GM12891 (cell line): ENCODE data around the gene TMEM52.

Experiments
- DNase-seq: peaks from one replicate; pipeline ENCODE4 v3.0.0; 2011; ENCODE audit warnings: low spot score; ENCODE audit not compliant: insufficient read length
- FAIRE-seq: peaks from 2 replicates; lab custom pipeline; 2011; peaks lifted over from hg19 to GRCh38; lab: Jason Lieb, UNC
- PAX5 ChIP-seq: IDR thresholded peaks from 2 replicates; pipeline ENCODE4 v1.6.1; 2011; ENCODE audit warnings: low read length, moderate library complexity, mild to moderate bottlenecking; ENCODE audit not compliant: insufficient read depth, severe bottlenecking
- POLR2A ChIP-seq: IDR thresholded peaks from 2 replicates; pipeline ENCODE4 v1.6.1; 2011; ENCODE audit warnings: low read depth, low read length, control low read depth
- POLR2AphosphoS5 ChIP-seq: IDR thresholded peaks from 2 replicates; pipeline ENCODE4 v1.6.1; 2011; ENCODE audit warnings: low read depth, low read length, control low read depth
- POU2F2 ChIP-seq: IDR thresholded peaks from 2 replicates; pipeline ENCODE4 v1.6.1; 2011; ENCODE audit warnings: low read depth, mild to moderate bottlenecking, control low read depth, low read length, moderate library complexity
- SPI1 ChIP-seq: IDR thresholded peaks from 2 replicates; pipeline ENCODE4 v1.6.1; 2011; ENCODE audit warnings: low read depth, low read length, control low read depth
- TAF1 ChIP-seq: IDR thresholded peaks from 2 replicates; pipeline ENCODE4 v1.6.1; 2011; ENCODE audit warnings: low read depth, low read length, control low read depth

TMEM52 gene

DNA sequence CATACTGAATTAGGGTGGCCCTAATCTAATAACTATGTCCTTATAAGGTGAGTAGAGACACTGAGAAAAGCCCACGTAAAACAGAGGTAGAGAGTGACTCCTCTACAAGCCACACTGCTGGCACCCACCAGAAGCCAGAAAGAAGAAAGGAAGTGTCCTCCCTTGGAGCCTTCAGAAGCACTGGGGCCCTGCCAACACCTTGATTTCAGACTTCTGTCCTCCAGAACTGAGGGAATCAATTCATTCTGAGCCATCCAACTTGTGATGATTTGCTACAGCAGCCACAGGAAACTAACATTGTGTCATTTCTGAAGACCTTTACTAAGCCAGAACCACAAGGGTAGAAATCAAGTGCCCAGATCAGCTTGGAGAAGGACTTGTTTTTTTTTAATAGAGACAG lies 43.1 kb downstream of the TMEM52 start:
- DNase-seq (no peak), FAIRE-seq (no peak)
- TF ChIP-seq SPI1, result 0 out of 2 replicates have a peak, but pooled peaks have one; percentile 17
- no peak; the same call in 1 of the 2 replicates for TF ChIP-seq POLR2AphosphoS5
- TF ChIP-seq PAX5, result no peak
- TF ChIP-seq TAF1, result no peak

GRCh38 chr1:1874901-1875300 lies 44.2 kb downstream of the TMEM52 start:
- no peak for DNase-seq
- FAIRE-seq, result no peak
- TF ChIP-seq POLR2AphosphoS5 (no peak; the same call in 1 of the 2 replicates), TAF1 (no peak), POLR2A (no peak), SPI1 (no peak), PAX5 (no peak)

GRCh38 chr1:1873186-1873585 lies 45.9 kb downstream of the TMEM52 start:
- no peak for DNase-seq
- no peak for FAIRE-seq
- no peak for TF ChIP-seq TAF1
- TF ChIP-seq PAX5, result no peak
- TF ChIP-seq POLR2A, result no peak
- no peak for TF ChIP-seq POU2F2
- TF ChIP-seq POLR2AphosphoS5, result no peak; the same call in 1 of the 2 replicates
- no peak for TF ChIP-seq SPI1

GRCh38 chr1:1872329-1872994 lies 46.6 kb downstream of the TMEM52 start:
- FAIRE-seq (no peak), DNase-seq (no peak)
- TF ChIP-seq POLR2AphosphoS5, result peak; percentile 64
- TF ChIP-seq PAX5, result no peak
- TF ChIP-seq POU2F2, result no peak
- TF ChIP-seq POLR2A, result no peak
- TF ChIP-seq SPI1, result no peak

DNA sequence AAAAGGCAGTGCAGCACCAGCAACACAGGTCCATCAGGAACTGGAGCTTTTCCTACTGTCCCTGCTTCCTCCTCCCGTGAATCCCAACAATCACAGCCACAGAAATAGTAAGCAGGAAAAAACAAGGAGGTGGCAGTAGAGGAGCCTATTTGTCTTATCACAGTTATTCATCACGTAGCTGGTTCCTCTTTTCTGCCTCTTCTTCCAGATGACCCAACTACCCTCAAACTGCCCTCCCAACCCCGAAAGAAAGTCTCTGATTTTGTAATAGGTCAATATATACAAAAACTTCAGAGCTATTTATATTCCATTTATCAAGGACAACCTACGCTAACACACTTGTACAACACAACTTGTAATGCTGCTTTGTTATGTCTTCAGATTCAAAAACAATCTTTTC lies 49.6 kb downstream of the TMEM52 start:
- FAIRE-seq (no peak), DNase-seq (no peak)
- peak; percentile 86 for TF ChIP-seq SPI1
- no peak for TF ChIP-seq POU2F2
- TF ChIP-seq POLR2AphosphoS5, result no peak
- no peak for TF ChIP-seq TAF1
- no peak for TF ChIP-seq POLR2A
- no peak for TF ChIP-seq PAX5
